AG04449 (cell line): ENCODE measurements around the gene RASIP1.
"Not testable (repeated sequence)": the region's sequence is repeated elsewhere in the genome, so short reads cannot be mapped to it uniquely, and the experiment has no call there.

Source experiments
- CTCF ChIA-PET: fragments of 350-600 bp; formaldehyde crosslinking; extraction: SDS; loops from one replicate; lab custom pipeline; 2021; ENCODE audit warnings: antibody characterized with exemption; lab: Yijun Ruan, JAX
- POLR2A ChIA-PET: fragments of 400-600, 350-600 bp; formaldehyde crosslinking; extraction: SDS; loops from one replicate; lab custom pipeline; 2020; ENCODE audit warnings: antibody characterized with exemption, inconsistent platforms; lab: Yijun Ruan, JAX
- DNase-seq: peaks from one replicate; pipeline ENCODE4 v3.0.0-alpha.2; 2010; ENCODE audit warnings: low read depth, low spot score
- H3K4me3 ChIP-seq: 2 replicates; pipeline ENCODE4 v1.5.1; 2011; ENCODE audit warnings: low read depth, mild to moderate bottlenecking, control low read depth, low read length
- TF ChIP-seq, protein P1 (sequence below): IDR thresholded peaks from one replicate; pipeline ENCODE4 v1.5.1; 2011; ENCODE audit warnings: mild to moderate bottlenecking, moderate library complexity, low read length, control low read depth, inconsistent platforms; ENCODE audit not compliant: insufficient read depth; ENCODE audit errors: missing control alignments

Gene RASIP1, protein sequence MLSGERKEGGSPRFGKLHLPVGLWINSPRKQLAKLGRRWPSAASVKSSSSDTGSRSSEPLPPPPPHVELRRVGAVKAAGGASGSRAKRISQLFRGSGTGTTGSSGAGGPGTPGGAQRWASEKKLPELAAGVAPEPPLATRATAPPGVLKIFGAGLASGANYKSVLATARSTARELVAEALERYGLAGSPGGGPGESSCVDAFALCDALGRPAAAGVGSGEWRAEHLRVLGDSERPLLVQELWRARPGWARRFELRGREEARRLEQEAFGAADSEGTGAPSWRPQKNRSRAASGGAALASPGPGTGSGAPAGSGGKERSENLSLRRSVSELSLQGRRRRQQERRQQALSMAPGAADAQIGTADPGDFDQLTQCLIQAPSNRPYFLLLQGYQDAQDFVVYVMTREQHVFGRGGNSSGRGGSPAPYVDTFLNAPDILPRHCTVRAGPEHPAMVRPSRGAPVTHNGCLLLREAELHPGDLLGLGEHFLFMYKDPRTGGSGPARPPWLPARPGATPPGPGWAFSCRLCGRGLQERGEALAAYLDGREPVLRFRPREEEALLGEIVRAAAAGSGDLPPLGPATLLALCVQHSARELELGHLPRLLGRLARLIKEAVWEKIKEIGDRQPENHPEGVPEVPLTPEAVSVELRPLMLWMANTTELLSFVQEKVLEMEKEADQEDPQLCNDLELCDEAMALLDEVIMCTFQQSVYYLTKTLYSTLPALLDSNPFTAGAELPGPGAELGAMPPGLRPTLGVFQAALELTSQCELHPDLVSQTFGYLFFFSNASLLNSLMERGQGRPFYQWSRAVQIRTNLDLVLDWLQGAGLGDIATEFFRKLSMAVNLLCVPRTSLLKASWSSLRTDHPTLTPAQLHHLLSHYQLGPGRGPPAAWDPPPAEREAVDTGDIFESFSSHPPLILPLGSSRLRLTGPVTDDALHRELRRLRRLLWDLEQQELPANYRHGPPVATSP

DNA sequence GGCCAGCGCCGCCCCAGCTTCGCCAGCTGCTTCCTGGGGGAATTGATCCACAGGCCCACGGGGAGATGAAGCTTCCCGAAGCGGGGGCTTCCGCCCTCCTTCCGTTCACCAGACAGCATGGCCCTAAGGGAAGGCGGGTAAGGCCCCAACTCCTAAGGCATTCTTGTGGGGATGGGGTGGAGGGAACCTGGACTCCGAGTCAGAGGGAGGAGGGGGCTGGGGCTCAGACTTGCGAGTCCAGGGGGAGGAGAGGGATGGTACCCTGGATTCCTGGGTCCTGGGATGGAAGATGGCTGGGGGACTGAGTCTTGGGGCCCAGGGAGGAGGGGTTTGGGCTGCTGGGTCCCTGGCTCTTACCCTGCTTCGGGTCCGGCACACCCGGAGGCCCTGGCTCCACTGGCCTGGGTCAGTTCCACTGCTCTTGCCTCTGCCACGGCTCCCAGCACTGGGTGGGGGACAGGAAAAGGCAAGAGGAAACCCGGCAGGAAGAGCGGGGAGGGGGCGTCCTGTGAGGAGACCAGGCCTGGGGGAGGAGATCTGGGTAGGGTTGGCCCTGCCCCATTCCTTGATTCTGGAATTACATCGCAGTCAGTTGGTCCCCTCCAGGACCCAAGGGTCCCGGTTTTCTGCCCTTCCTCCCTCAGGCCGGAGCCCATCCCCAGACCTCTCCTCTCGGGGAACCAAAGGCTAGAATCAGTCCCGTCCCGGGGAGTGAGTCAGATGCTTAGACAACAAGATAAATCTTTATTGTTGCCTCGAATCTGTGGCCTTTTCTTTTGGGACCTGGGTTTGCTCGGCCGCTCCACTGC, at the start of gene RASIP1:
Gene RASIP1, minus strand, starts transcription at position 447 of the 809 bp plus-strand sequence. Its CDS starts 328 bp downstream, at position 119.
- H3K4me3 ChIP-seq, result no peak within 1 kb of the TSS
- CTCF ChIA-PET, result interaction anchor here (1.3 to 2.8 kb wide), 3 partner anchors 11 to 95 kb away, joined by 3 to 23 read pairs (median 8); partner anchors contain the start of gene CA11
- TF ChIP-seq, protein P1, sequence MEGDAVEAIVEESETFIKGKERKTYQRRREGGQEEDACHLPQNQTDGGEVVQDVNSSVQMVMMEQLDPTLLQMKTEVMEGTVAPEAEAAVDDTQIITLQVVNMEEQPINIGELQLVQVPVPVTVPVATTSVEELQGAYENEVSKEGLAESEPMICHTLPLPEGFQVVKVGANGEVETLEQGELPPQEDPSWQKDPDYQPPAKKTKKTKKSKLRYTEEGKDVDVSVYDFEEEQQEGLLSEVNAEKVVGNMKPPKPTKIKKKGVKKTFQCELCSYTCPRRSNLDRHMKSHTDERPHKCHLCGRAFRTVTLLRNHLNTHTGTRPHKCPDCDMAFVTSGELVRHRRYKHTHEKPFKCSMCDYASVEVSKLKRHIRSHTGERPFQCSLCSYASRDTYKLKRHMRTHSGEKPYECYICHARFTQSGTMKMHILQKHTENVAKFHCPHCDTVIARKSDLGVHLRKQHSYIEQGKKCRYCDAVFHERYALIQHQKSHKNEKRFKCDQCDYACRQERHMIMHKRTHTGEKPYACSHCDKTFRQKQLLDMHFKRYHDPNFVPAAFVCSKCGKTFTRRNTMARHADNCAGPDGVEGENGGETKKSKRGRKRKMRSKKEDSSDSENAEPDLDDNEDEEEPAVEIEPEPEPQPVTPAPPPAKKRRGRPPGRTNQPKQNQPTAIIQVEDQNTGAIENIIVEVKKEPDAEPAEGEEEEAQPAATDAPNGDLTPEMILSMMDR, result no peak
- POLR2A ChIA-PET, result no interaction called here
- no peak for DNase-seq

DNA sequence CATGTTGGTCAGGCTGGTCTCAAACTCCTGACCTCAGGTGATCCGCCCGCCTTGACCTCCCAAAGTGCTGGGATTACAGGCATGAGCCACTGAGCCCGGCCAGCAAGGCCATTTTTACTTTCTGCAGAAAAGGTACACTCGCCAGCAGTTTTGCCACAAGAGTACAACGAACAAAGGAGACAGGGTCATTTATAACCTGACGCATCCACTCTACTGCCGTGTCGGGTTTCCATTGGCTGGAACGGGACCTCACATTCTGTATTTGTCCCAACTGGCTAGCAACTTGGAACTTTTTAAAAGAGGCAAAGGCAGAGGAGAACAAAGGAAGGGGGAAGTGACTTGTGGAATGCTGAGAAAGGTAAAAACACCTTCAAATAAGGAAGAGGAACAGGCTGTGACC, 46.9 kb upstream of the RASIP1 start:
- not testable (repeated sequence) for H3K4me3 ChIP-seq, DNase-seq
- CTCF ChIA-PET, result interaction anchor here (0.7 to 23.0 kb wide), 47 partner anchors 9 to 616 kb away, joined by 3 to 737 read pairs (median 6); partner anchors contain the start of genes BCAT2, CA11, FAM83E and GYS1
- POLR2A ChIA-PET, result interaction anchor here (1.6 kb wide), 1 partner anchor 180 kb away, joined by 8 read pairs; no protein-coding TSS in a partner anchor

DNA sequence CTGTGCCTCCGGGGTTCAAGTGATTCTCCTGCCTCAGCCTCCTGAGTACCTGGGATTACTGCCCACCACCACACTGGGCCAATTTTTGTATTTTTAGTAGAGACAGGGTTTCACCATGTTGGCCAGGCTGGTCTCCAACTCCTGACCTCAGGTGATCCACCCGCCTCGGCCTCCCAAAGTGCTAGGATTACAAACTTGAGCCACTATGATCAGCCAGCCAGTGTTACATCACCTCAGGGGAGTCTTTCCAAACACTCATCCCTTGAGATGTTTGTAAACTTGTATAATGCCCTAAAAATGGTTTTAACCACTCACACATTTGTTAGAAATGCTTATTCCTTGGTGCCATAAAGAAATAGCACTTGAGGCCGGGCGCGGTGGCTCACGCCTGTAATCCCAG, 46.0 kb upstream of the RASIP1 start:
- CTCF ChIA-PET, result interaction anchor here (0.7 to 23.0 kb wide), 8 partner anchors 7 to 206 kb away, joined by 3 to 737 read pairs (median 39); partner anchors contain the start of genes CA11, GYS1, HSD17B14 and NTN5
- H3K4me3 ChIP-seq, DNase-seq, POLR2A ChIA-PET: not testable (repeated sequence)

DNA sequence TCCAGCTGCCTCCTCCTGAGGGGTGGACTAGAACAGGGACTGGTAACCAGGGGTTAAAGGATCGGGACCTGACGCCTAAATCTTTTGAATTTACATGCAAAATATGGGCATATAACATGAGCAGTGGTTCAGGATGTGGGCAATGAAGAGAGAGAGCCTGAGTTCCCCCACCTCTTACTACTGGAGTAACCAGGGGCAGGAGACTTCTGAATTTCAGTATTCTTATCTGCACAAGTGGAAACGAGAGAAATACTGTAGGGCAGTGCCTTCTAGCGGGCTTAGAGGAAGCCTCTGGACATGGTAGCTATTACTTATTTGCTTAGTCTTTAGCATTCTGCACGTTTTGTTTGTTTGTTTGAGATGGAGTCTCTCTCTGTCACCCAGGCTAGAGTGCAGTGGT, 44.1 kb upstream of the RASIP1 start:
- DNase-seq, result no peak
- TF ChIP-seq, protein P1, result no peak
- ChIA-PET POLR2A (interaction anchor here (0.7 kb wide), 1 partner anchor 60 kb away, joined by 3 read pairs; no protein-coding TSS in a partner anchor), CTCF (interaction anchor here (0.7 to 23.0 kb wide), 8 partner anchors 12 to 186 kb away, joined by 3 to 737 read pairs (median 38); partner anchors contain the start of genes CA11, HSD17B14 and NTN5)
- no peak overlapping the region for H3K4me3 ChIP-seq

DNA sequence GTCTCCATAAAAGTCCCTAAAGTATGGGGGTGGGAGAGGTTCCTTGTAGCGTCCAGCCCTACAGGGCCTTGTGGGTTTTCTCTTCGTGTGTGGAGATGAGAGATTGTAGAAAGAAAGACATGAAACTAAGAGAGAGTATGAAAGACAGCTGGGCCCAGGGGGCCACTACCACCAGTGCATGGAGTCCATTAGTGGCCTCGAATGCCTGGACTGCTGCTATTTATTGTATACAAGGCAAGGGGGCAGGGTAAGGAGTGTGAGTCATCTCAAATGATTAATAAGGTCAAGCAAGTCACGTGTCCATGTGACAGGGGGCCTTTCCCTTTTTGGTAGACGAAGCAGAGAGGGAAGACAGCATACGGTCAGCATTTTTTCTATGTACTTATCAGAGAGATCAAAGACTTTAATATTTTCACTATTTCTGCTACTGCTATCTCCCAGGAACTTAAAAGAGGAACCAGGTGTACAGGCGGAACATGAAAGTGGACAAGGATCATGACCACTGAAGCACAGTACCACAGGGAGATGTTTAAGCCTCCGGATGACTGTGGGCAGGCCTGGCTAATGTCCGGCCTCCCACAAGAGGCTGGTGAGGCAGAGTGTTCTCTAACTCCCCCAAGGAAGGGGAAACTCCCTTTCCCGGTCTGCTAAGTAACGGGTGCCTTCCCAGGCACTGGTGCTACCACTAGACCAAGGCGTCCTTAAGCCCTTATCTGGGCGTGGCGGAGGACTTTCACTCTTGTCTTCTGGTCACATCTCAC, 40.4 kb upstream of the RASIP1 start:
- DNase-seq, result no peak
- no peak overlapping the region for H3K4me3 ChIP-seq
- TF ChIP-seq, protein P1, result no peak
- ChIA-PET POLR2A (no interaction called here), CTCF (interaction anchor here (0.9 to 23.0 kb wide), 5 partner anchors 7 to 213 kb away, joined by 3 to 737 read pairs (median 11); partner anchors contain the start of genes GYS1, HSD17B14 and RUVBL2)

DNA sequence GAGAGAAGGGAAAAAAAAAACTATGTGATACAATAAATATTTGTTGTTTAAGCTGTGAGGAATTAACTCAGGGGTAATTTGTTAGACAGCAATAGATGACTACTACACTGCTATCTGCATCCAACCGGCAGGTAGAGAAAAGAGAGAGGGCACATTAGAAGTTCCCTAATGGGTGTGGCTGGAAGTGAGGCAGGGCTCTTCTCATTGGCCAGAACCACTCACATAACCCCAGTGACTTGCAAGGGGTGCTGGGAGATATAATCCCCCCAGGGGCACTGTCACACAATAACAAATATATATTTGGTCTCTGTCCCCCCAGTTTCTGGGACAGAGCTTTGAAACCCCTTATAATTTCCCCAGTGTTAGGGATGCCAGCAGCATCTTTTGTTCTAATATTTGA, 39.2 kb upstream of the RASIP1 start:
- DNase-seq, result no peak
- TF ChIP-seq, protein P1, result no peak
- POLR2A ChIA-PET, result no interaction called here
- H3K4me3 ChIP-seq, result no peak overlapping the region
- CTCF ChIA-PET, result interaction anchor here (0.6 to 23.0 kb wide), 7 partner anchors 7 to 214 kb away, joined by 3 to 737 read pairs (median 4); partner anchors contain the start of genes GYS1, HSD17B14, IZUMO1 and RUVBL2
